HG03575 (cell line): ENCODE measurements around the gene POLR1G.

ENCODE experiments used
- ATAC-seq: cut with Tn5 transposase; IDR thresholded peaks from one replicate; pipeline ENCODE4 v1.9.1; 2021; ENCODE audit not compliant: unreplicated experiment, insufficient number of reproducible peaks, low FRiP score; ENCODE audit errors: extremely low read depth

Gene POLR1G

DNA sequence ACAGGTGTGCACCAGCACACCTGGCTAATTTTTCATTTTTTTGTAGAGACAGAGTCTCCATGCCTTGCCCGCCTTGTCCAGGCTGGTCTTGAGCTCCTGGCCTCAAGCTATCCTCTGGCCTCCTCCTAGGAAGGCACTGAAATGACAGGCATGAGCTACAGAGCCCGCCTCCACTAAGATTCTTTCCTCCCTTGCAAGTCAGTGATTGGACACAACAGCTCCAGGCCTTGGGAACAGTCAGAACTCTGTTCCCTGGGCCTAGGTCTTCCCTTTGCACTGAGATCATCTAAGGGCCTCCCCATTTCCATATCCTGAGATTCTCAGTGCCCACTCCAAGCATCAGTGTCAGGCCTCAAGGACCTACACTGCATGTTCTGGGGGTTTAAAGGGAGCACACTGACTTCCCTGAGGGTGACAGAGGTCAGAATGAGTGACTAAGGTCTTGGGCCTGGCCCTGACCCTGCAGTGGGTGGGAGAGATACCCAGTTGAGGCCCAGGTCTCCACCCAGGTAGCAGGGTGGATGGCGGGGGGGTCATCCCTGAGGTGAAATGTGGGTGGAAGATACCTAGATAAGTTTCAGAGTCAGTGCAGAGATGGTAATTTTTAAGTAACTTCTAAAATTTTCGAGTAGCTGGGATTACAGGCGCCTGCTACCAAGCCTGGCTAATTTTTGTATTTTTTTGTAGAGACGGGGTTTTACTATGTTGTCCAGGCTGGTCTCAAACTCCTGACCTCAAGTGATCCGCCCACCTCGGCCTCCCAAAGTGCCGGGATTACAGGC, 34.6 kb downstream of the POLR1G start:
- ATAC-seq: no peak

DNA sequence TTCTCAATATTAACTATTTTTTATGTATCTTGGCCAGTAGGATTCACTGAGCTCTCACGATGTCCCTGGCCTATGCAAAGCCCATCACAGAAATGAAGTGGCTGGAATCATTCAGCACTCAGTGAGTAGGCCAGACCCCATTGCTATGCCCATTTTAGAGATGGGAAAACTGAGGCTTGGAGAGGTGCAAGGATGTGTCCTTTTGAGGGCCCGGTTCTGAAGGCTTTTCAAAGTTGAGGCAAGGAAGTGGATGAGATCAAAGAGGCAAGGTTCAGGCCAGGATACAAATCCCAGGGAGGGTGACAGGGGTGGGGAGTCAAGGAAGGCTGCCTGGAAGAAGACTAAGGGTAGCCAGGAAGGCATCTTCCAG, 35.9 kb downstream of the POLR1G start:
- no peak for ATAC-seq

DNA sequence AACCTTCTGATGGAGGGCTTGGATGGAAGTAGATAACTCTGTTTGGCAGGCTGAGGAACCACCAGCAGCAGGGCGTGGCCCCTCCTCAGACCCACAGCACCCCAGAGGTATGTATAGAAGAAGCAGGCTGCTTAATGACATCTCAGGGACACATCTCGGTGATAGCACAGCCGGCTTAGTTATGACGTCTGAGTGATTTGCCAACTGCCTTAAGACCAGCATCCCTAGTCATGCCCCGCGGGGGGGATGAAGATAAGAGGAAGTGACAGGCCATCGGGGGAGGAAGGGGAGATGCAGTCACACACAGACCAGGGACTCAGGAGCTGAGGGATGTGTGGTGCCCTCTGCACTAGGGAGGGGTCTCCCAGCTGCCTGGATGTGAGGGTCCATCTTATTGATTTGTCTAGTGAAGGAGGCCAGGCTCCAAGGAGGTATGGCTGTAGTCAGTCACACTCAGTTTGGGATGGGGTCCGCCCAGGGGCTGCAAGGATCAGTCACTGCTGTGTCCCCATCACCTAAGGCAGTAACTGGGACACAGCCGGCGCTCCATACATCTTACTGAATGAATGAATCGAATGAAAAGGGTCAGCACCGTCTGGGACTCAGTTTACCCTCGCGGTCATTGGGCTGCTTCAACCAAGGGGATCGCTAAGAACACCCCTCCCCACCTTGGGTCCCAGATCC, 36.5 kb downstream of the POLR1G start:
- no peak for ATAC-seq

DNA sequence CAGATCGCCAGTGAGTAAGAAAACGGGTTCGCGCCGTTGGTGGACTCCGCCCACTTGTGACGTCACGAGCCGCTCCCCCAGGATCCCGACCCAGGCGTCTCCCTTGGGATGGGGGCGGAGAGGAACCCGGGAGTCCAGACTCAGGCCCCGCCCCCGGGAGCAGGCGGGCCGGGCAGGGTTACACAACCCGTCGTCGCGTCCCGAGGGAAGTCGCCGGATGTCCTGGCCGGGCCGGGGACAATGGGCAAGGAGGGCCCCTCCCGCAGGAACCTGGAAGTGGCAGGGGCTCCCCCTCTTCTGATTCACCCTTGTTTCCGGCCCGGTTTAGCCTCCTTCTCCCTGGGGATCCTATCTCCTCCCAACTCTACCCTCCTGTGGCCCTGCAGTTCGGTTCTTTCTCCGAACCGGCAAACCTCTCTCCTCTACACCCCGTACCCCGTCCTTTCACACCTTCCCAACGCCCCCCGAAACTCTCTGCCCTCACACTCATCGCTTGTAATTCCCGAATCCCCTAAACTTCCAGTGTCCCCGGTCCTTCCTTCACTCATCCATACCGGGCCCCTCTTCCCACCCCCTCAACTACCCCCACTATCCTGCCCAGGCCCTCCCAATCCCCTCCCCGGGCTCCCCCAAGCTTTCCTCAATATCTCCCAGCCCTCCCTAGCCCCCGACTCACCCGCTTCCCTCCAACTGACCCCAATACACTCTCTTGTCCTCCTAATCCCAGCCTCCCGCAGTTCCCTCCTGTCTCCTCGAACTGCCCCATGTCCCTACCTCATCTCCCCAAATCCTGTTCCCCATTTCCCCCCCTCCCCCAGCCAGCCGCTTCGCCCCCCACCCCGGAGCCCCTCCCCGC, 37.2 kb downstream of the POLR1G start:
- no peak for ATAC-seq

DNA sequence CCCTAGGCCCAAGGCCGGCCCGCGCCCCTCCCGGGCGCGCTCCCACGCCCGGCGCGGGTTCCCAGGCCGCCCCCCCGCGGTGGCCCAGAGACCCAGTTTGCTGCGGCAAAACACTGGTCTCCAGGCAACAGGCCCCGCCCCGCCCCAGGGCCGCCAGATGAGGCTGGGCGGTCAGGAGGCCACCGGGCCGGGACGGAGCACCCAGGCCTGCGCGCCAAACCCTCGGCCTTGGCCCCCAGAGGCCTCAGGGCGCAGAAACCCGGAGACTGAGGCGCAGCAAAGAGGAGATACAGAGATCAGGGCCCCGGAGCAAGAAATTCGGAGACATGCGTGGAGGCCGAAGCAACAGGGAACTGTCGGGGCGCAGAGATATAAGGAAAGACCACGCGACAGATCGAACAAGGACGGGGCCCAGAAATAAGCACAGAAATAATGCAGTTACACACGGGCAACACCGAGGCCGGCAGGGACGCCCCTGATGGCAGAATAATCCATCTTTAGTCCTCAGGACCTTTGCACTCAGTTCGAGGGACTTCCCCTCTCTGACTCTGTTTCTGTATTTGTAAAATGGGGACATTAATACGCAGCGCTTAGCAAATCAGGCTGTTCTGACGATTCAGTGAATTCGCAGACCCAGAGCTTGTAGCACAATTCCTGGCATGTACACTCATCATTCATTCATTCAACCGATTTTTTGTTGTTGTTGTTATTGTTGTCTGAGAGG, 38.0 kb downstream of the POLR1G start:
- ATAC-seq: no peak

DNA sequence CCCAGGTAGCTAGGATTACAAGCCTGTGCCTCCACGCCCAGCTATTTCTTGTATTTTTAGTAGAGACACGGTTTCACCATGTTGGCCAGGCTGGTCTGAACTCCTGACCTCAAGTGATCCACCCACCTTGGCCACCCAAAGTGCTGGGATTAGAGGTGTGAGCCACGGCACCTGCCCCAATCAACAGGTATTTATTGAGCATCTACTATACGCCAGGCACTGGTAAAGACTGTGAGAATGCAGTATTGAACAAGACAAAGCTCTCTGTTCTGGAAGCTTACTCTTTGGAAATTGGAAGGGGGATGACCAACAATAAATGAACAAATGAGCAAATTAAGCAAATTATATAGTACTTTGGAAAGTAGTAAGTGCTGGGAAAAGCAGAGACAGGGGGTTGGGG, 38.7 kb downstream of the POLR1G start:
- ATAC-seq: no peak

DNA sequence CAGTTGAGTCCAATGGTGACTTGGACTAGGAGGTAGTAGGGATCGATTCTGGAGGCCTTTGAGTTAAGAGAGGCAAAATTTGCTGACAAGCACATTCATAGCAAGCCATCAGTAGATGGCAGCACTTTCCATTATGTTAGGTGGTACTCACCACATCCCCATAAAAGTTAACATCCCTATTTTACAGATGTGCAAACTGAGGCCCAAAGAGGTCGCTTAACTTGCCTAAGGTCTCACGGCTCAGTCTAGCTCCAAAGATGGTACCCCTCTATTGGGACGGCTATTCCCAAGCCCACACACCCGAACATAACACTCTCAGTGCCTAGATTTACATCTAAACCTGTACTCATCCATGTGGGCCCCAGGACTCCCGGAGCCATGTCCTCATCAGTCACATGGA, 39.9 kb downstream of the POLR1G start:
- ATAC-seq: no peak

DNA sequence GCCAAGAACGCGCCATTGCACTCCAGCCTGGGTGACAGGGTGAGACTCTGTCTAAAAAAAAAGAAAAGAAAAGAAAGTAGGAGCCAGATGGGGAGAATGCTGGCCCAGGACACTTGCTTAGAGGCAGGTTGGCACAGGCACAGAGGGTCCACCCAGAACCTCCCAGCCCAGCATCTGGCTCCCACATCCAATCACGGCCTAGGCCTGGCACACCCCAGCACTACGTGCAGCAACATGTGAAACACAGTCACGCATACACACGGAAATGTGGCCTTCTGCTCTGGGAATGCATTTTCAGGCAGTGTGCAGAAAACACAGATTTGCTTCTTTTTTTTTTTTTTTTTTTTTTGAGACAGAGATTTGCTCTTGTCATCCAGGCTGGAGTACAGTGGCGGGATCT, 40.5 kb downstream of the POLR1G start:
- ATAC-seq: no peak

DNA sequence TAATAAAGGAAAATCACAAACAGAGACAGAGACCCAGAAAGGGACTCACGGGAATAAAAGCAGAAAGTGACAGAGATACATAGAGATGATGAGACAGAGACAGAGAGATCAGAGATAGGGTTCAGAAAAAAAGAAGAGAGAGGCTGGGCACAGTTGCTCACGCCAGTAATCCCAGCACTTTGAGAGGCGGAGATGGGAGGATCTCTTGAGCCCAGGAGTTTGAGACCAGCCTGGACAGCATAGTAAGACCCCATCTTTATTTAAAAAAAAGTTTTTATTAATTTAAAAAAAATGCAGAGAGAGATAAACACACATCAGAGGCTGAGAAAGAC, 41.9 kb downstream of the POLR1G start:
- no peak for ATAC-seq

DNA sequence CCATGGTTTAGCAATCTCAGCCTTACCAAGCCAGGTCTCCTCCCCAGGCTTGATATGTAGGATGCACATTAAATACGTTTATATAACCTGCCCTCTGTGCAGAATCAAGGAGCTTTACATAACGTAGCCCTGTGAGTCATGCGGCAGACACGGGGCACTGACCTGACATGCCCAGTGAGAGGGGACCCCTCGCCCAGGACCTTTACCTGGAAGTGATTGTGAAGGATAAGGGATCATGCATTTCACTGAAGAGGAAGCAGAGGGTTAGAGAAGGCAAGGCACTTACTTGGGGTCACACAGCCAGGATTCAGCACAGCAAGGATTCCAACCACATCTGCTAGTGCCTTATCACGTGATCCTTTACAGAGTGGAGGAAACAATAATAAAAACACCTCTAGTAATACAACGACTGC, 42.4 kb downstream of the POLR1G start:
- ATAC-seq: no peak

DNA sequence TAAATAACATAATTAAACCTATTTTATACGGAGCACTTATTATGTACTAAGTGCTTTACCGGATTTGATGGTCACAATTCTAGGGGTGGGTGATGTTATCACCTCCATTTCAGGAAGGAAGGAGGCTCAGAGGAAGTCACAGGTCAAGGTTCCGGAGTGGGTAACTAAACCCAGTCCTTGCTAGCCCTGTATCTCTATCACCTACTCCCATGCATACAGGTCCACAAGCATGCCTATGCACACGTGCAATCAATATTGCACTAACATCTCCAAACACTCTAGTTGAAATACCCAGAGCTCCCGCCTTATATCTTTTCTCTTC, 43.5 kb downstream of the POLR1G start:
- no peak for ATAC-seq

DNA sequence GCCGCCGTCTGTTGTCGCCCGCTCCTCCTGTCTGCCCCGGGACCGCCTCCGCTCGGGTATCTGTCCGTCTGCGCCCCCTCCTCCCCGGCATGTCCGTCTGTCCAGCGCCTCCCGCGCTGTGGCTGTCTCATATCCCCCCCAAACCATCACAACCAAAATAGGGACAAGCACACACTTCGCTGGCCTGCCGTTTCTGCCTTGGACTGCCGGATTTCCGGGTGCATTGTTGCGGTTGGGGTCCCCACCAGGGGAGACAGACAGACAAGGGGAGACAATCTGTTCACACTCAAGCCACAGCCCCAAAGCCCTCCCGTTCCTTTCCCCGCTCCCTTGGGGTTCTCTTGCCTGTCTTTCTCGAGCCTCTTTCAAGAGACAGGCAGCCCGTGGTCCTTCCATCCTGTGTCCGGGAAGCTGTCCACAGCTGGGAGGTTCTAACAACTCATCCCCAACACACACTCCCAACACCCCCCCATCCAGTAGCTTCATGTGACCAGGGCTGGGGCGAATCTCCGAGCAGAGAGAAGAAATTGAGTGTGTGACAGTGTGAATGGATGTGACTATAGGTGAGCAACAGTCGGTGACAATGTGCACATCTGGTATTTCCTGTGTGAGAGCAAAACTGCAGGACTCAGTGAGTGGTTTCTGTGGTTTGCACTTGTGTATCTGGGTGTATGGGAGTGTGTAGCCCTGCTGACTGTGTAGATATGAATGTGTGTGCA, 44.8 kb downstream of the POLR1G start:
- no peak for ATAC-seq

DNA sequence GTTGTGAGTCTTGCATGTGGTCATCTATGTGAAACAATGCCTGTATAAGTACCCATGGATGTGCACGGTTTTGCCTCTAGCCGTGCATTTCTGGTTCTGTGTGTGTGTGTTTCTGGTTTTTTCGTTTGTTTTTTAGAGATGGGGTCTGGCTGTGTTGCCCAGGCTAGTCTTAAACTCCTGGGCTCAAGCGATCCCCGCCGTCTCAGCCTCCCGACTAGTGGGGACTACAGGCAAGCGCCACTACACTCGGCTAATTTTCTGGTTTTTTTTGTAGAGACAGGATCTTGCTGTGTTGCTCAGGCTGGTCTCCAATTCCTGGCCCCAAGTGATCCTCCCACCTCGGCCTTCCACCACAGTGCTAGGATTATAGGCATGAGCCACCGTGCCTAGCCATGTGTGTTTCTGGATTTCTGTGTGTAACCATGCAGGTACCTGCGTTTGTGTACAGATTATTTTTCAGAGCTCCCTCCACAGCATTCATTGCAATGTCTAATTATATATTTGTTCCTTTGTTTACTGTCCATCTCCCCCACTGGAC, 45.5 kb downstream of the POLR1G start:
- ATAC-seq: no peak

DNA sequence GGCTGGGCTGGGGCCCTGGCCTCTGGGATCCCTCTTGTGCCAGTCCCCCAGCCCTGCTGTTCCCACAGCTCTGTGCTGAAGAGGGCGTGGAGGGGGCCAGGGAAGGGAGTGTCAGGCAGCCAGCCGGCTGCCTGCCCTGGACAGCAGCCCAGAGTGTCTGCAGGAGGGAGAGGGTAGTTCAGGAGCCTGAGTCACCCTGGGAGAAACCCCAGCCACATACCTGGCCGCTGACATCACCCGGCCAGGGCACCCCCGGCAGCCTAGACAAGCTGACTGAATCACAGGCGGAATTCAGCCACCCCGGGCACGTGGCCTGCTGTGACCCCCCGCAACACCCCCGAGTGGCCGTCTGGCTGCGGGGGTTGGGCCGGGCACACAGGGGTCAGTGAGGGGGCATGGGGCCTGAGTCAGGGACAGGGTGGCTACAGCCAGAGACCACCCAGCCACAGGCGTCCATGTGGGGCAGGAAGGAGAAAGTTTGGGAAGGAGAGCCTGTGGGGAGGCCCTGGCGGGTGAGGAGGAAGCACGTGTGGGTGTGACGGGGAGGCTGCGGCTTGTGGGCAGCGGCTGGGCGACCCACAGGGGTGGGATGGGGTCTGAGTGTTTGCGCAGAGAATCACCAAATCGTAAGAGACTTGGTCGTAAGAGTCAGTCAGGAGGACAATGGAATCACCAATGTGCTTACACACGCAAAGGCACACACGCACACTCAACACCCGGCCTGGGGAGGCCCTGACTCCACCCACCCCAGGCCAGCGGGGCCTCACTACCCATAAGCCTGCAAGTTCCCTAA, 49.5 kb downstream of the POLR1G start:
- ATAC-seq: no peak

DNA sequence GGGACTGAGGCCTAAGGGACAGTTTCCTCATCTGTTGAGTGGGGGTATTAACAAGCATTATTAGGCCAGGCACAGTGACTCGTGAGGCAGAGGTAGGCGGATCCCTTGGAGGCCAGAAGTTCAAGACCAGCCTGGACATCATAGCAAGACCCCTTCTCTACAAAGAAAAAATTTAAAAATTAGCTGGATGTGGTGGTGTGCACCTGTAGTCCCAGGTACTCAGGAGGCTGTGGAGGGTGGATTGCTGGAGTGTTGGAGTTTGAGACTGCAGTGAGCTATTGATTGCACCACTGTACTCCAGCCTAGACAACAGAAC, 50.0 kb downstream of the POLR1G start:
- ATAC-seq: no peak

DNA sequence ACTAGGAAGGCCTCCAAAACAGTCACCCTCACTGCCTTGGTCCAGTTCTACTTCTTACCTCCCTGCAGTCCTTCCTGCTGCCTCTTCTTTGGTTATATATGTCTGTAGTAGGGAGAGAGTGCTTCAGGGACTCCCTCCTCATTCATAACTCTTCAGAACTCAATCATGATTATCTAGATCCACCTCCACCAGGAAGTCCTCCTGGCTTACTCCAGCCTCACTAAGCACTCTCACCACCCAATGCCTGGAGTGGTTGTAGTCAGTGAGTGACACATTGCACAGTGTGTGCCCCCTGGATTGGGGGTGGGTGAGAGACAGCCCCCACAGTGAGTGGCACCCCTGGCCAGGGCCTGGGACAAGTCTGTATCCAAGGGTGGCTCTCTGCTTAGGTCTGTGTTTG, 51.3 kb downstream of the POLR1G start:
- ATAC-seq: no peak
